ENCODE data around the gene HSP90AB1. TPM values are rescaled to one million over a fixed set of nuclear protein-coding genes. Genes with fewer than 3 reads are reported as not detected.

Gene HSP90AB1
- polyA plus RNA-seq, 12 donors, result 766 to 1,134 (median 924) TPM; not detected in 1

DNA sequence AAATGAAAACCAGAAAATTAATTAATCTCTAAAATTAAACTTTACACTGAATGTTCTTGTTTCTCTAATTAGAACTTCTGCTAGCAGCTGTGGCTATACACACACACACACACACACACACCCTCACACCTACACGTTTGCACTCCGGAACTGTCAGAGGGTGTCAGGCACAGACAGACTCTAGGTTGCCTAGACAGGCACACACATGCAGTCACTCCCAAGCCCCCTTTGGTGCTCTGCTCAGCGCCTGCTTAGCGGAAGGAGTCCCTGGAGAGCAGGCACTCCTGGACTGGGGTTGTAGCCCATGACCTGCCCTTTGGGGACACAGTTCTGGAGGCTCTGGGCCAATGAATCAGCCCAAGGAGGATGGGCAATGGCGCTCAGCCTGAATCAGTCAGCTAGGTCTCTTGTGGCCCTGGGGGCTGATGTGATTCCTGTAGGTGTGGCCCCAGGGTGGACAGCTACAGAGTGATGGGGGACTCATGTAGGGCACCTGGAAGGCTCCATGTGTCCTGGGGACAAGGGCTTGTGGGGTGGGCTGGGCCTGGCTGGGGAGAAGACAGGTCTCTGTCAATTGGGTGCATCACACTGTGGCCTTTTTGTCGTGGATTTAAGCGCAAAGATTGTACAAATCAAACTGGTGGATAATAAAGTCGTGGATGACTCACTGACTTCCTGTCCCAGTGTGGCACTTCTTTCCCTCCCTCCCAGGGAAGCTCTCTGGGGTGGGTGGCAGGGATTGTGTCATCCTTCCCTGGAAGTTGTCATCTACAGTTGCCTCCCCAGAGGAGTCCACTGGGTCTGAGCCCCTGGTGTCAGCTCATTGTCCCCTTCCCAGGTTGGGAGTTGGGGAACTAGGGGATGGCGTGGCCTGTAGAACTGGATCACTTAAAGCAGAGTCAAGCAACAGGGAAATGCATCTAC, 32.1 kb downstream of the HSP90AB1 start:
- DNase-seq, result no peak

DNA sequence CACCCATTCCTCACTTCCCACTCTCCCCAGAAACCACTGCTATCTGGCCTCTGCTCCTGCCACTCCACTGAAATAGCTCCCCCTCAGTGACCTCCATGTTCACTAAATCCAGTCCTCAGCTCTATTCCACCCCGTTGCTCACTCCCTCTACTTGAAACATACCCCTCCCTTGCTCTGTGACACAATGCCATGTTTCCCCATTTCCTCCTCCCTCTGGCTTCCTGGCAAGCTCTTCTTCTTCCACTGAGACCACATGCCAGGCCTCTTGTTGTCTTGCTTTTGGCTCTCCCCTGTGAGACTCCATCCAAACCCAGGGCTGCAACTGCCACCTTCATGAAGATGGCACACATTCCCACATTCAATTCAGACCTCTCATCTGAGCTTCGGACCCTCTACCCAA, 37.2 kb downstream of the HSP90AB1 start:
- DNase-seq, result no peak

DNA sequence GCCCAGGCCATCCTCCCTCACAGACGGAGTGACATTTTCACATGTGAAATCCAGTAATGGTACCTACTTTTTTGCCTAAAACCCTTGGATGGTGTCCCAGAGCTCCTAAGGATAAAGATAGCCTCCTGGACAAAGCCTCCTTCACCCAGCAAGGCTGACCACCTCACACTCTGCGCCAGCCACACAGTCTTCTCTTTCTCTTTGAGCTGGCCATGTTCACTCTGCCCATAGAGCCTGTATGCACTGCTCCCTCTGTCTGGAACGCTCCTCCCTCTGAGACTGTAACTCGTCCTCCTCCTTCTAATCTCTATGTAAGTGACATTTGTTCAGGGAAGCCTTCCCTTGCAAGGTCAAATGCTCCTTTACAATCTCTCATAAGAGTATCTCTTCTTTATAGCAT, 38.0 kb downstream of the HSP90AB1 start:
- no peak for DNase-seq

DNA sequence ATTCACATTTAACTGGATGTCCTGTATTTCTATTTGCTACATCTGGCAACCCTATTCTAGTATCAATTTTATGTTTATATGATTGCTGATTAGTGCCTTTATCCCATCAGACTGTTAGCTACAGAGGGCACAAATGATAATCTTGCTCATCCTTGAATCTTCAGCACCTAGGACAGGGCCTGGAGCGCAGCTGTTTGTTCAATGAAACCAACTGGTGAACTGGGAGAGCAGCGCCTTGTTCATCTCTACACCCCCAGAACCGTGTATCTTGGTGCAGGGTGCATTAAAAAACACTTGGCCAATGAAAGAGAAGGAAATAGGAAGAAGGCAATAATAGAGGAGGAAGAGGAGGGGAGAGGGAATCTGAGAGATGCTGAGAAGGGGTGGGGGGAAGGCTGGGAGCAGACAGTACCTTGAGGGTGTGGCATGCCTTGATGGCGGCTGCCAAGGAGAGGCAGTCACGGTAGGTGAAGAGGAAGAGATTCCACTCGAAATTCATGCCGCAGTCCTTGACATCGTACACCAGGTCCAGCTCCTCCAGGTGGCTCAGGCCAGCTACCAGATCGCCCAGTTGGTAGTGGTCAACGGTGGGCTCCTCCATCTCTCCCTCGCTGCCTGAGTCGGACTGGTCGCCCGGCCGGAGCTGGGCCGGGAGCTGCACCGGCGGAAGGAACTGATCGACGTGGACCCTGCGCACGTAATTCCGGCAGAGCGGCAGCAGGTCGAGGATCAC, 38.8 kb downstream of the HSP90AB1 start:
- no peak for DNase-seq

DNA sequence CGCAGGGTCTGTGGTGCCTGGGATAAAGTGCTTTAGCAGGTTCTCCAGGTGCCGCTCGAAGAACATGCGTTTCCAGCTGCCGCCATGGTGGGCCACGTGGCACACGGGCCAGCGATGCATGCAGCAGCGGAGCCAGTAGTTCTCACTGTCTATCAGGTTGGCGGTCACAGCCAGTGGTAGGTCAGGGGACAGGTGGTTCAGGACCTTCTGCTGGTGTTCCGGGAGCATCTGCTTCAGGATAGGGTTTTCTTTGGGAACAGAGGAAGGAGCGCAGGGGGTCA, 39.3 kb downstream of the HSP90AB1 start:
- no peak for DNase-seq

DNA sequence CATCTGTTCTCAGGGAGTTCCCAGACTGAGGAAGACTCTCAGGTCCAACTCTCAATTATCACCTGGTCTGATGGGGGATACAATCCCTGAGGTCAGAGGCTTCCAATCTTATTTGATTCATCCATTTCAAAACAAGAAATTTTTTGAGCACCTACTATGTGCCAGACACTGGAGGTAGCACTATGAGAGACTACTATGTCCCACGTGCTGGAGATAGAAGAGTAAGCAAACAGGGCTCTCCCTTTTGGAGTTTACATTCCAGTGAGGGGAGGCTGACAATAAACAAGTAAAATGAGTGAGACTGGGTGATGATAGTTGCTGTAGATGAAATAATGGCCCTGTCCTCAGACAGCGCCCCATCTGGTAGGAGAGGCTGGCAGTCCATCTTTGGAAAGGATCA, 39.8 kb downstream of the HSP90AB1 start:
- no peak for DNase-seq

DNA sequence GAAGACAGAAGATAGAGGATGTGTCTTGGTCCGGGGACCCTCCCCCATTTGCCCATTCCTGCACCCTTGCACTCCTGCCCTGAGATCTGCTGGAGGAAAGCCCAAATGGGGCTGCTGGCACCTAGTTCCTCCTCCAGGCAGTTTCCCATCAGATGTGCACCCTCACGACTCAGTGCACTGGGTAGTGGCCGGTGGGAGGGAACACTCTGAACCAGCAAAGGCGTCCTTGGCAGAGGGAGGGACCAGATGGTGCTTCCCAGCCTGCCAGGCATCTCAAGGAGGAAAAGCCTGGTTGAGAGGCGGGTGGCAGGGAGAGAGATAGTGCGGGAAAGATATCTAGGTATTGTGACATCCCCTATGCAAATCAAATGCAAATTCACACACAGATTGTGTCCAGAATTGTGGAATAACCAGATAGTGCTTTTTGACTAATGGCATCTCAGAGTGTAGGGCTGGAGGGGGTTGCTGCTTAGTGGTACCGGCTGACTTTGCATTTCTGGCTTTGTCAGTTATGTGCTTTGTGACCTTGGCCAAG, 42.9 kb downstream of the HSP90AB1 start:
- no peak for DNase-seq

DNA sequence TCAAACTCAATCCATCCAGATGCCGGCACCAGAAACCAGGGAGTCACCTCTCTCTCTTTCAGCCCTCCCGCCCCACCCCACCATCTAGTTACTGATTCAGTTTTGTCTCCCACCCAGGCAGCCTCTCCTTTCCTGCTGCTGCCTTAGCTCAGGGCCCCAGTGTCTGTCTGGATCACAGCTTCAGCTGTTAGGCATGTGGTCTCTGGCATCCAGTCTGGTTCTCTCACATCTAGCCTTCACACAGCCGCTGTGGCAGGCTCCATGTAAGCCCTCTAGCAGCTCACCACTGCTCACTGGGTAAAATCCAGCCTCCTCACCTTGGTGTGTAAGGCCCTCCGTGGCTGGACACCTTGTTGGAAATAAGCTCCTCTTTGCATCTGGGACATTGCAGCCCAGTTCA, 44.9 kb downstream of the HSP90AB1 start:
- DNase-seq, result no peak

DNA sequence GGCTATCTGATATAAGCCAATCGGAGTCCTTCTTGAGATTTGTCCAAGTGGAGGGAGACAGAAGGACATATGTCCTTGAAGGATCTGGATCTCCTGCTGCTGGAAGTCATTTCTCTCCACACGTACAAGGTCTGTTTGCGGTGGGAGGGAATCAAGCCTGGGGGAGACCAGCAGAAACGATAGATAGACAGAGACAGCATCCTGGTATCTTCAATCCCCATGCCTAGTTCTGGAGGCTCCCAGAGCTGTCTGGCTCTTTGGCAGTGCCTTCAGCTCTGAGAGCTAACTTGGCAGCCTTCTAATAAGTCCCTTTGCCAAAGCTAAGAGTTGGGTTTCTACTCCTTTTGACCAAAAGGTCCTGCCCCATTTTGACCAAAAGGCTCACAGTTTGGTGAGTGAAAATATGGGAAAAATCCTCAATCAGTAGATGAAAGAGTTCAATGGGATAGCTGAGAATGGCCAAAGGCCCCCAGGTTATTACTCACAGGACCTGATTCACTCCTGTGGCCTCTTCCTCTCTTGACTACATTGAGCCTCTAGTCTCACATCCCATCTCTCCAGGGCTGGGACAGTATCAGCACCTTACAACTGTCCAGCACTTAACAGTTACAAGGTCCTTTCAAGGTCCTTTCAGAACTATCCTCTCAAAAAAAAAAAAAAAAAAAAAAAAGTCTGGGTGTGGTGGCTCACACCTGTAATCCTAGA, 45.9 kb downstream of the HSP90AB1 start:
- no peak for DNase-seq

DNA sequence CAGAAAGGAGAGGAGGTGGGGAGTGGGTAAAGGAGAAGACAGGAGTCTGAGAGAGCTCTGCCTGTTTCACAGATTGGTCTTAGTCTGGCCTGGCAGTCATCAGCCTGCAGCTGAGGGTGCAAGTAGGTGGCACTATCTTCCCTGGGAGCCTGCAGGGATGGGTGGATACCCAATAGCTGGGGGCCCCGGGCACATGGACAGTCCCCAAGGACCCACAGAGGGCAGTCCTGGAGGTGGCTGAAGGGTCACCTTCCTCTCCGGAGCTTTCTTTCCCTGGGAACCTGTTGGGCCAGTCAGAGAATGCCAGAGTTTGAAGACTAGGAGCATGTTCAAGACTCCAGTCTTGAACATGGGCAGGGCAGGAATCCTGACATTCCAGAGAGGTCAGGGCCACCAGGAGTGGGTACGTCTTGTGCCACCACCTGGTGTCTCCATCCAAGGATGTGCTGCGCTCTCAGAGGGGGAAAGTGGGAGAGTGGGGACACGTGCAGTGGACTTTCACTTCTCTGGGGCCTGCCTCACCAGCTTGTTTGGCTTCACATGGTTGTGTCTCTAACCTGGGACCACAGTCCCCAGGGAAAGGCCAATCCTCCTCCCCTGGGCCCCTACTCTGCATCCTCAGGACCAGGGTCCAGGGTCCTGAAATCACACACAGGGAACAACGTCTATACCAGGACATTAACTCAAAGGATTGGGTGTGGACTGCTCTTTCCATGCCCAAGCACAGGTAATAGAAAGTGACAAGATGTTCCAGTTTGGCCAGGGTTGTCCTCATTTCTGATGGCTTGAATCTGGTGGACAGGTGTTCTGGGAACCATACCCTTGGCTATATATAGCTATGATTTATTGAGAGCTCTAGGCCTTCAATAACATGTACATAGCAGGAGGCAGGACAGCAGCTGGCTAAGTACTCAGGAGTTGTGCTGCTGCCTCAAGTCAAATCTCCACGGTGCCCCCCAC, 48.2 kb downstream of the HSP90AB1 start:
- DNase-seq, result no peak

DNA sequence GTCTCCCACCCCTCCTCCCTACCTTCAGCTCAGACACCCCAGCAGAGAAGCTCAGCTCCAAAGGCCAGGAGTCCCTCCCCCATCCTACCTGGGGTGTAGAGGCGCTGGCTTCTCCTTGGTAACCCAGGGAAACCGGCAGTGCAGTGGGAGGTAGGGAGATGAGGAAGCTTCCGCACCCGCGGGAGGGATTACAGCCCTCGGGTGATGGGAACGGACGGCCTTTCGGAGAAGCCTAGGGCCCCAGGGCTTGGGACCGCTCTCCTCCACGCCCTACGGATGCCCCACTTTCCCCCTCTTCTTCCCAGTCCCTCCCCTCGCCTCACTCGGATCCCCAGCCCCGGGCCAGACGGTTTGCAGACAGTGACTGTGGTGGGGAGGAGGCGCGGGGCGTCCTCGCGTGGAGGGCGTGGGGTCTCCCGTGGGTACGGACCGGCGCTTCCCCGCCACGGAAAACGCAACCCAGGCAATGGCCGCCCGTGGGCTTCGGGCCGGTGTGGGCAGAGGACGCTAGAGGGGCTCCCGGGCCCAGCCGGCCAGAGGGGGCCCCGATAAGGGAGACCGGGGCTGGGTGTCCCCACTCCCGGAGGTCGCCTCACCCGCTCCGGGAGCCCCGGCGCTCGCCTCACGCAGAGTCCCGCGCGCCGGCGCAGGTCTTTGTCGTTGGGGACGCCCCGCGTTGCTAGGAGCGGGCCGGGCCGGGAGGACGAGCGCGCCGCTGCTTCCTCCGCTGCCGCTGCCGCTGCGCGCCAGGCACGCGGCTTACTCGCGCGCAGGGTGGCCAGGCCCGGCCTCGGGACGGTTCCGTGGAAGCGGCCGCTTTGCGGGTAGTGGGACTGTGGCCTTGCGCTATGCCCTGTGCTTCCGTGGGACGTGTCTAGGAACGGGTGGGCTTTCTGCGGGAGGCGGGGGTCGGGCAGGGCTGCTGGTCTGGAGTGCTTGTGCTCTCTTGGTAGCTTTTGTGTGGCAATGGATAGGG, 50.5 kb downstream of the HSP90AB1 start:
- peak; percentile 16 for DNase-seq

DNA sequence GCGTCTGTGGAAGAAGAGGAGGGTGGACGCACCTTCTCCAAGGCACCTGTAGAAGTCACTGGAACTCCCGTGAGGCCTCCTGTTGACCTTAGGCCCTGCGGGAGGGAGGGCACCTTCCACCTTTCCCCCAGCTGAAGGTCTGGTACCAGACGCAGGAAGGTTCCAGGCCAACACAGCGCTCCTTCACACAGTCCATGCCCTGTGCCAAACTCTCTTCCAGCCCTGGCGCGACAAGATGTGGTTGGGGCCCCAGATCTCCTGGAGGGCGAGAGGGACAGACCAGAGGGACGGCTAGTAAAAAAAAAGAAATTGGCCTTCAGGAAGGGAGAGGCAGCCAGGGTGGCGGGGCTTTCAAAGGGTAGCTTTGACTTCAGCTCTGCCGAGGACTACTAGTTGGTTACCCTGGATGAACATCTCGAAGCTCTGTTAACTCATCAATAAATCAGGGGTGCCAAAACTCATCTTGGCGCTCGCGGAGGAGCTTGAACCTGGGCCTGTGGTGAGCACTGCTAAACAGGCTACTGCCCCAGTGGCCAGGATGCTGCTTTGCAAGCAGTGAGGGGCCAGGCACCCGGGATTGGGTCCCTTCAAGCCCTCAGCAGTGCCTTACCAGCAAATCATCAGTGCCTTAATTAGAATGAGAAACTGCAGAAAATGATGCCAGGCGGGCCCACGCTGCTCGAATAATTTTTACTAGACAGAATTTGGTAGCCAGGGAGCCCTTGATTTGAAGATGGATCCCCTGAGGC, 51.3 kb downstream of the HSP90AB1 start:
- DNase-seq, result no peak

DNA sequence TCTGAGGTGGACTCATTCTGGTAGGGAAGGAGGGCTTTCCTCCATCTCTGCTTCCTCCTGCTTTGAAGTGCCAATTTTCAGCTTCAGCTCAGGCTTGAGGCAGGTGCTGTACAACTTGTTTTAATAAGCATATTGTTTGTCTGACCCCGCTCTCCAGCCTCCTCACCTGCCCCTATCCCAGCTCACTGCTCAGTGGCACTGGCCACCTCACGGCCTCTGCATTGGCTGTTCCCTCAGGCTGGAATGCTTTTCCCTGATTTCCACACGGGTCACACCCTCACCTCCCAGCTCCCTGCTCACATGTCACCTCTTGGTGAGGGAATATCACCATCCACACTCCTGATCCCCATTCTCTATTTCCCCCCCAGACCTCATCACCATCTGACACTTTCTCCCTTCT, 52.0 kb downstream of the HSP90AB1 start:
- DNase-seq, result no peak

DNA sequence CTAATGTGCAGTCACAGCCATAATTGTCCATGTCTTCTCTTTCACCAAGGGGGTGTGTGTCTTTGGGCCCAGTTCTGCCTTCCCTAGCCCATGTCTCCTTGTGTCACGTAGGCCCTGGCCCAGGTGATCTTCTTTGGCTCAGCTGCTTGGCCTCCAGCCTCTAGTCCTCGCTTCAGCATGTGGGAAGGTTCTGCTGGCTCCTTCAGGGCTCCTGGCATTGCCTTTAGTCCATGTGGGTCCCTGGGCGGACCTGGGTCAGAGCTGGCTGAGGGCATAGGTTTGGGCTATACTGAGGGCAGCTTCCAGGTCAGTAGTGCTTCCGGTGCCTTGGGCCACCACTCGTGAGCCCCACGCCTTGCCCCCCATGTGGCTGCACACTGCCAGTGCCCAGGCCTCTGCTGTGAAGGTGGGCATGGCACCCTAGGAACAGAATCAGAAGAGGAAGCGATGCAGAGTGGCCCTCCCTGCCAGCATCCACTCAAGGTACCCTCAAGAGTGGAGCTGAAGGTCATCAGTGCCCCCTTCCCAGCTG, 53.5 kb downstream of the HSP90AB1 start:
- DNase-seq, result no peak

DNA sequence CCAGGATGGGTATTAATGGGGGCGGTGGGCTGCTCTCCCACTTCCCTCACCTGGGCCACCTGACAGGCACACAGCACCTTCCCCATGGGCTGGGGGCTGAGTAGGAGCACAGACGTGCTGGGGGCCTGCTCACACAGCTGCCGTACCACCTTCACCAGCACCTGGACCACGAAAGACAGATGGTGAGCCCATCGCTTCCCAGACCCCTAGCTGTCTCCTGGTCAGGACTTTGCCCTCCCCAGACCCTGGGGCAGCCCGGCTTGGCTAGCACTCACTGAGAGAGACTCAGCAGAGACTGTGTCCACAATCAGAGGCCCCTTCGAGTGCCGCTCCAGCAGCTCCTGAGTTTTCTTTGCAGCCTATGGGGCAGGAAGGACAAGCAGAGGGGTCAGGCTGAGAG, 54.2 kb downstream of the HSP90AB1 start:
- DNase-seq, result no peak

DNA sequence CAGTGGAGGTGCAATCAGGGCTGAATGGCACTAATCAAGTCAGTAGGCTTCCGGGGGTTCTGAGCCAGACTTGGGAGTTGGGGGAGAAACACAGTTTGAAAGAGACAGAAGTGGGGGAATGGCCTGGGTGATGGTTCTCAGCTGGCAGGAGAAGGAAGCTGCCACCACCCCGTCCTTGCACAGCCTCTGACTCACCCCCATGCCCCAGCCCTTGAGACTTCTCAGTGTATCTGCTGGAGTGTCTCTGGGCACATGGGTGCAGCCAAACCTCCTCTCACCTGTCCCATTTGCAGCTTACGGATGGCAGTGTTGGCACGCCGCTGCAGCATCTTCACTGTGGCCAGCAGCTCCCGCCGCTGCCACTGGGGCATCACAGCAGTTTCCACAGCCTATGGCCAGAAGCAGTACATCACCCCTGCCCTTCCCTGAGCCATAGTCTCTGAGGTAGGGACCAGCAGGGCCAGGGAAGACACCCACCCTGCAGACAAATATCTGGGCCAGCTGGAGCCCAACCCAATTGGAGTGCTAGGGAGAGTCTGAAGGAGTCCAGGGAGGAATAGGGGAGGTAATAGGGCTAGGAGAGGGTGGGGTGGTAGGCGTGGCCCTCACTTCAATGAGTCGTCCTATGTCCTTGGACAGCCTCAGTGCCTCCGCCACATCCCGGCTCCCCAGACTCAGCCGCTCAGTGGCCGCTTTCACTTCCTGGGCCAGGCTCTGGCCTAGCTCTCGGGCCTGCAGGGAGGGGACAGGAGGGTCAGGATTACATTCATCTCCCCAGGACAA, 55.1 kb downstream of the HSP90AB1 start:
- DNase-seq, result no peak

DNA sequence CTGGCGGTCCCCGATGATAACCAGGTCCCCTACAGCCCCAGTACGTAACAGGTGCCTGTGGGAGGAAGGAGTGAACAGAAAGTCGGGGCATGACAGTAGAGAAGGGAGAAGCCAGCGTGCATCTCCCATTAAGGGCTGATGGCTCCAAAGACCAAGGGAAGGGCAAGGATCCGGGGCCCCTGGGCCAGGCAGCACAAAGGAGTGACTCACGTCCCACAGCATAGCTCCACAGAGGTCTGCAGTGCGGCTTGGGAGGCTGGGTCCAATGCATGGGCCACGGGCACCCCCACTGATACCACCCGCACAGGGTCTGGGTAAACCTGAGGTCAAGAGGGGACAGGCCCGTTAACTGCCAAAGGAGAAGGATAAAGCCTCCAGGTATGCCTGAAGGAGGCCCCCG, 56.0 kb downstream of the HSP90AB1 start:
- DNase-seq, result no peak

All from muscle of arm (tissue), 12 donors.